Stimulated activated CD4-positive, alpha-beta T cell treated with anti-CD3 and anti-CD28 coated beads, Interleukin-12 subunit alpha, Interleukin-12 subunit beta, amount 100 ng/mL, for 48 hours (primary cell): ENCODE measurements around the gene ELP2.

ENCODE experiments used
- DNase-seq, 3 donors: peaks; one replicate each; pipeline ENCODE4 v3.0.0-alpha.2; 2020; ENCODE audit warnings: low read depth in 2 of 3, low spot score in 1 of 3

Gene ELP2

GRCh38 chr18:36124841-36125240 is 4.9 kb upstream of the ELP2 start:
- no peak for DNase-seq

GRCh38 chr18:36126668-36127067 is 3.0 kb upstream of the ELP2 start:
- DNase-seq = no peak

GRCh38 chr18:36127836-36128529 is 1.7 kb upstream of the ELP2 start:
- no peak for DNase-seq

- no peak for DNase-seq
These were observed 1.2 kb upstream of the ELP2 start for GRCh38 chr18:36128530-36128870.

- DNase-seq = no peak
These were observed 796 bp upstream of the ELP2 start for GRCh38 chr18:36128907-36129299.

- no peak for DNase-seq
These were observed 536 bp downstream of the ELP2 start for GRCh38 chr18:36130039-36130831.

GRCh38 chr18:36130883-36131653 is 1.4 kb downstream of the ELP2 start:
- no peak for DNase-seq

GRCh38 chr18:36131692-36132483 is 2.2 kb downstream of the ELP2 start:
- no peak for DNase-seq

- no peak for DNase-seq
These were observed 3.1 kb downstream of the ELP2 start for GRCh38 chr18:36132756-36133155.

GRCh38 chr18:36135264-36135663 is 5.6 kb downstream of the ELP2 start:
- DNase-seq = no peak

- no peak for DNase-seq
These were observed 9.5 kb downstream of the ELP2 start for GRCh38 chr18:36139245-36139644.

GRCh38 chr18:36141576-36141975 is 11.9 kb downstream of the ELP2 start:
- no peak for DNase-seq

GRCh38 chr18:36142751-36143150 is 13.1 kb downstream of the ELP2 start:
- DNase-seq = no peak

GRCh38 chr18:36143391-36143790 is 13.7 kb downstream of the ELP2 start:
- DNase-seq = no peak

- no peak for DNase-seq
These were observed 20.0 kb downstream of the ELP2 start for GRCh38 chr18:36149514-36150289.

- DNase-seq = no peak
These were observed 23.1 kb downstream of the ELP2 start for GRCh38 chr18:36152781-36153180.

- no peak for DNase-seq
These were observed 23.5 kb downstream of the ELP2 start for GRCh38 chr18:36153203-36153602.

GRCh38 chr18:36153771-36154170 is 24.1 kb downstream of the ELP2 start:
- no peak for DNase-seq

- DNase-seq = no peak
These were observed 26.4 kb downstream of the ELP2 start for GRCh38 chr18:36155851-36156757.
